PC-9 (cell line): ENCODE data around the gene AVL9.
"Not testable (repeated sequence)": the region's sequence is repeated elsewhere in the genome, so short reads cannot be mapped to it uniquely, and the experiment has no call there.

Experiments
- CTCF ChIP-seq: fragments of 200-600 bp; sonication (generic); conservative IDR thresholded peaks from 2 replicates; pipeline ENCODE4 v1.6.1; 2017; ENCODE audit warnings: mixed run types, antibody characterized with exemption, mild to moderate bottlenecking, moderate library complexity
- EZH2 ChIP-seq: fragments of 200-600 bp; sonication (generic); IDR thresholded peaks from 2 replicates; pipeline ENCODE4 v1.8.0; 2017; ENCODE audit warnings: antibody characterized with exemption, low read depth

GRCh38 chr7:32470004-32470403, 25.3 kb upstream of the AVL9 start:
- TF ChIP-seq EZH2, CTCF: not testable (repeated sequence)
